ENCODE measurements around the gene PANX1.
A peak's percentile ranks its signal among the peaks of the same experiment; 100 is the strongest.

The PANX1 gene

DNA sequence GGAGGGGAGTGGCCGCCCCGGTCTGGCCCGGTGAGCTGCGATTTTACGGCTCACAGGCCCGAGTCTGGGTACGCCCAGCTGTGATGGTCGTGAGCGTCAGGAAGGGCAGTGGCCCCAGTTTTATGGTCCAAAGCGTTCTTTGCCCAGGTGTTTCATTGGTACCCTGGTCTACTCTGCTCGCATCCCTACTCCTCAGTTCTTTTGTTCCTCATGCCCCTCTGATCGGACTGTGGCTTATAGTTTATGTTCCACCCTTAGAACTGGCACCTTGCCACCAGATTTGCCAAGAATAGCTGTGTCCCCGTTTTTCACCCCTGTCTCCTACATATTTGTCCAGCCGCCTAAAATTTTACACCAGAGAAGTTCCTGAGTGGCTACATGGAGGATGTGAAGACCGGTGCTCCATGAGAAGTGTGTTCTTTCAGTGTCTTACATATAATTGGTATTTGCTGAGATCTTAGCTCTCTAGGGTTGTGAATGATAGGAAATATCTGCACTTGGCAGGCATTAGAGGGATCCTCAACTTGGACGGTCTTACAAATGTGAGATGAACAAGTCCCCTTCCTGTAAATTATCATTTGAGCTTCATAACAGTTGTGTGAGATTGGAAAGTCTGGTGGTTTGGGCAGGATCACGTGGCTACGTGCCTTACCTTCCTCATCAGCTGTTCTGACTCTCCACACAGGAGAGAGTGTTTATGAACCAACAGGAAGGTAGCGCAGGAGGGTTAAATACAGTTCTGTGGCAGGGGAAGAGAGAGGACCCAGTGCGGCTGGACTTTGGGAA, 1.1 kb downstream of the PANX1 start:
- DNase-seq (ENCODE audit: low spot score), result no peak

DNA sequence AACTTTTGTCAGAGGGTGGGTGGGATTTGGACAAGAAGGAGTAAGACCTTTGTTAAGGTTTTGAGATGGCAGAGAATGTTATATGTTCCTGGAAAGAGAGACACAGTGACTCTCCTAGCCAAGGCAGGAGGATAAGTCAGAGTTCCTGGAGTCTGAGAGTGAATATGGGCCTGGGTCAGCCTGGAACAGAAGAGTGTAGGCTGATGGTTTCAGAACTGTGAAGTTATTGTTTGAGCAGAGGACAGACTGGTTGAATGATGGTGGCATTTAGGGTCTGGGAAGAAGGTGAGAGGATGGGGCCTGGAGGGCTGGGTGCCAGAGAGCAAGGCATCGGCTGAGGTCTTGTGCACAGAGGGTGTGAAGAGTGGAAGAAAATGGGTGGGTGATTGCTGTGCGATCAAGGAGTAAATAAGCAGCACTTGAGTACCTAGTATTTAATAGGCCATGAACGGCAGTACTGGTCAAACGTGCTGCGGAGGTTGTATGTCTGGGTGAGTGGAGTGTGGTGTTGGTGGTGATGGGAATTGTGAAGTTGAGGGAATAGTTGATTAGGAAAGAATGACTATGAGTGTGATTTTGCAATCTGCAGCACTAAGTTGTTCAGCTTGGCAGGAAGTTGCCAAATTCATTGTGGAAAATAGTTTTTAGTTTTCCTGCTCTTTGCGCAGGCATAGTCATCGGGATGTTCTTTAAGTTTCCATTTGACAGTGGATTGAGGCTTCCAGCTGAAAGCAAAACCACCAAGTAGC, 1.8 kb downstream of the PANX1 start:
- DNase-seq (ENCODE audit: low spot score), result no peak

DNA sequence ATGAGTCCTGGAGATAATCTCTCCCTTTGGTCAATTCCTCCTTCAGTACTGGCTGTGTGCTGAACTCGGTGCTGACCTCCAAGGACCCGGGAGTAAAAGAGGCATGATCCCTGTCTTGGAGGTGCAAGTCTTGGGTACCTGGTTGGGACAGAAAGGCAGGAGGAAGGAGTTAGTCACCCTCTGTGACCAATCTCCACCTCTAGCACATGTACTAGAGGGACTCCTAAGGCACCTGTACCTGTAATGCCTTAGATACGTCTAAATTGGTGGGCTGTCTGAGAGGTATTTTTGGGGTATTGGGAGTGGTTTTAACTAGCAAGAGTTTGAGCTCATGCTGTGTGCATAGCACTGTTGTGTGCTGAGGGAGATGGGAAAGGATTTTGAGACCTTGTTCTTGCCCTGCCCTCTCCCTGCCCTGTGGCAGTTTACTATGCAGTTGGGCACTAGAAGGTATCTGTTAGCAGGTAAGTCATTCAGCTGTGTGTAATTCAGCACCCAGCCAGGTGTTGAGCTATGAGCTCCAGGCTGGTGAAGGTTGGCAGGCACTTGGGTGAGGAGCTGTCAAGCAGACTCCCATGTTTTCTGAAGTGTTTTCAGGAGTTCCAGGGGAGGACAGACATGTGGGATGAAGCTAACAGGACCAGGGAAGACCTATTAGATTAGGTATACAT, 2.5 kb downstream of the PANX1 start:
- no peak for DNase-seq (ENCODE audit: low spot score)

GRCh38 chr11:94131718-94132115, 3.1 kb downstream of the PANX1 start:
- no peak for DNase-seq (ENCODE audit: low spot score)

GRCh38 chr11:94132152-94132558, 3.5 kb downstream of the PANX1 start:
- no peak for DNase-seq (ENCODE audit: low spot score)

DNA sequence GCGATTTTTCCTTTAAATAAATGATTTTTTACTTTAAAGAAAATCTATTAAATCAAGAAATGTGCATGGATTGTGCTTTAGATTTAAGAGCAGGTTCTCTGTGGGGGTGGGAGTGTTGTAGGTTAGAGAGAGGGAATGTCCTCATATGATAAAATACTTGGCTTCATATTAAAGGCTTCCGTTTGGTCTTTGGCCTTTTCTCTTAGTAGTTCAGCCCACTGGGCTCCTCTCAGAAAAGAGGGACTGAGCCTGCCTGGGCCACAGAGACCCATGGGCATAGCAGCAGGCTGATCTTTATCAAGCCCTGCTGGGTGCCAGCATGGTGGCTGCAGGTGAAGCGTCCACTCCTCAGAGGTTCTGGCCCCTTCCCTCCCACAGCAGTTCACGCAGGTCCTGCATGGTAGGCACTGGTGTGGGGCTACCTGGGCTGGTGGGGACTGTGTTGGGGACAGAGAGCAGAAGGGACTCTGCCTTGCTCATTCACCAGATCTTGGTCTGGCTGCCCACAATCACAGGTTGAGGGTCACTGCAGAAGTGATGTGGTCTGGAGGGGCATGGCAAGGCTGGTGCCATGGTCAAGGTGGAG, 4.3 kb downstream of the PANX1 start:
- no peak for DNase-seq (ENCODE audit: low spot score)

DNA sequence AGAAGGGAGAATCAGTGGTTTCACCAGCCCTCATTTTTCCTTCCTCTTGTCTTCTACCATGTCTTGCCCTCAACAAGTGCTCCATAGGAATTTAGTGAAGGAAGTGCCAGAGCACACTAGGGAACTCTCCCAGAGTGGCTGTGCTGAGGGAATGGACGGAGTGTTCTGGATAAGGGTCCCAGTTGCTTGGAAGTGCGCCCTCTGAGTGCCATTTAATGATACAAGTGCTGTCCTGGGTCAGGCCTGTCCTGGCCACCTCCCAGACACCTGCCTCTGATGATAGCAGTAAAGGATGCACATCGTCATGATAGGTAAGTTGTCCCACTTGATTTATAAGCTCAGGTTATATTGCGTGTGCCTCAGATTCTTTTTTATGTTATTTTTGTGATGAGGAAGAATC, 5.1 kb downstream of the PANX1 start:
- no peak for DNase-seq (ENCODE audit: low spot score)

DNA sequence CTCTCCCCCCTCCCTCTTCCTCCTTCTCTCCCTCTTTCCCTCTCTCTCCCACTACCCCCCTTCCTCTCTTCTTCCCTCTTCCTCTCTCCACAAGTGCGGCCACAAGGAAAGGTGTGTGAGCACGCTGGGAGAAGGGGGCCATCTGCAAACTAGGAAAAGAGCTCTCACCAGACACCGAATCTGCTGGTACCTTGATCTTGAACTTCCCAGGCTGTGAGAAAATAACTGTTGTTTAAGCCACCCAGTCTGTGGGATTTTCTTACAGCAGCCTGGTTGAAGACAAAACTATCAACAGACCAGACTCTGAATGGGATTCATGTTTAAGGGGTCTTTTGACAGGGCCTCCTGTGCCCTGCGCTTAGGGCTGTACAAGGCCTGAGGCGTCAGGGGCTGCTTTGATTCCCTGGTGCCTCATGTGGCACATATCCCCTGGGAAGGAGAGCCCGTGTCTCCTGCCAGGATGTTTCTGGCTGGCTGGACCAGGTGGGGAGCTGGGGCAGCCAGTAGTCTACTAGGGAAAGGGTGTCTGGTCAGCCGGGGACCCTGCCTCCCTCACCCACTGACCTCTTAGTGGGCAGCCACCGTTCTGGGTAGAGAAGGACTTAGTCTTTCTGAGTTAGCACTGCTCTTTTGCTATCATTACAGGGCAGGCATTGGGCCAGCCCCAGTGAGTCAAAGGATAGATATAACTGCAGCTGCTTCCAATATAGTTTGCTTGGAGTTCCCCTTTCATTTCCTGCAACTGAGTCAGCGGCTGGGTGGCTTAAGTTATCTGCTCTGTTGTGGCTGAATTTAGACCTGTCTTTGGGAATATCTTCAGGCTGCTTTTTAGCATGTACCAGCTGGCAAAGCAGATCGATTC, 6.2 kb downstream of the PANX1 start:
- DNase-seq (ENCODE audit: low spot score), result no peak

- peak; percentile 70 for DNase-seq (ENCODE audit: low spot score)
Measured at GRCh38 chr11:94139416-94139815, 10.8 kb downstream of the PANX1 start.

DNA sequence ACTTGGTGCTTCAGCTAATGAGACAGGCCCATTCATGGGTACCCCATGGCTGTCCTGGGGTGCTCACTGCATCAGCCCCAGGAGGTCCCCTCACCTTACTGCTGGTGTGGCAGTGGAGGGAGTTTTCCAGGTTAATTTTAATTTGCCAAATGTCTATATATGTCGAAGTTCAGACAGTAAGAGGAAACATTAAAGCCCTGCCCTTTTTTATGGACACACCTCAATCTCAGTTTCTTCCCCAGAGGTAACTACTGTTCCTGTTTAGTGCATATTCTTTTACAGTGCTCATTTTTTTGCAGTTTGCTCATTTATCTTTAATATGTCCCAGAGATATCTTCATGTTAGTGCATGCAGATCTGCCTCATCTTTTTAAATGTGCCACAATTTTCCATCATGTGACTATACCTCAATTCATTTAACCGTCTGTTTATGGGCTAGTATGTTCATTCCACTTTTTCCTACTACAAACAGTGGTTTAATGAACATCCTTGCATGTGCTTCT, 11.6 kb downstream of the PANX1 start:
- DNase-seq (ENCODE audit: low spot score), result no peak

GRCh38 chr11:94141511-94142307, 13.1 kb downstream of the PANX1 start:
- no peak for DNase-seq (ENCODE audit: low spot score)

GRCh38 chr11:94142308-94143281, 14.0 kb downstream of the PANX1 start:
- DNase-seq (ENCODE audit: low spot score), result peak; percentile 94

GRCh38 chr11:94144216-94144615, 15.6 kb downstream of the PANX1 start:
- DNase-seq (ENCODE audit: low spot score), result no peak

DNA sequence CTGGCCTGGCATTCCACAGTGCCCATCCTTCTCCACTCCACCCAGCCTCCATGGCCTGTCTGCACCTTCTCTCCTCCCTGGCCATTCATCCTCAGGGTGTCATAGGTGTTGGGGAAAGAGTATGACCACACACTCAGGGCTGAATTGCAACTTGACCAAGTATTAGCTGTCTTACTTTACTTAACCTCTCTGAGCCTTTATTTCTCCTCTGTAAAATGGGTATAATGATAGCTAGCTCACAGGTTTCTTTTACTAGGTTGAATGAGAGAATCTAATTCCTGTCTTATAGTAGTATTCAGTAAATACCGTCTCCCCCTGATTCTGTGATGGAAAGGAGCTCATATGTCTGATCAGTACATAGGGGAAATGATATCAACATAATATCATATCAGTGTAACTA, 16.0 kb downstream of the PANX1 start:
- no peak for DNase-seq (ENCODE audit: low spot score)

DNA sequence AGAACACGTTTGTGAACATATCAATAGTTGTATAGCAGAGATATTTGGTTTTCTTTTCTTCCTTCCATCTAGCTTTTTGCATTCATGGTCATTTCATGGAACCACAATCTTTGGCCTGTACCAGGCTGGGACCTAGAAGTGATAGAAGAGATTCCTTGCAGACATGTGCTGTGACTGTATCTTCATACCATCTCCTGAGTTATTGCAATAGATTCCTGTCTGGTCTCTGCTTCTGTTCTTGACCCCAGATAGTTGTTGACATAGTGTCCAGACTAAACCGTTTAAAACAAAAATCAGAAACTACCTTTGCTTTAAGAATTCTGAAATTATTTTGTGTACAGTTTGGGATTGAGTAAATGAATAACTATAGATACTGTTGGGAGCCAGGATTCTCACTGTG, 16.8 kb downstream of the PANX1 start:
- no peak for DNase-seq (ENCODE audit: low spot score)

DNA sequence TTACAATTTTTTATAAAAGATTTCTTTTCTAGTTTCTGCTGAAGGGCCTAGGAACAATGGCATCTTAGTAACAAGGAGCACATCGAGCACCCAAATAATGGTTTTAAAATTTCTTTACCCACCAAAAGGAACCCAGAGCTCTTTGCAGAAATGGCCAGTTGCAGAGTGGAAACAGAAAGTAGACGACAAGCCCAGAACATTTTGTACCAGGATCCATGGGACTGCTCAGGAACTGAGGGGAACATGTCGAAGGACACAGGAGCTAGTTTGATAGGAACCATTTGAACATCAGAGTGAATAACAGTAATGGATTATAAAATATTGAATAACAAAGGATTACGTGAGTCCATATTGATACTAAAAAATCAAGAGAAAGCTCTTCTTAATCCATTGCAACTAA, 17.3 kb downstream of the PANX1 start:
- DNase-seq (ENCODE audit: low spot score), result no peak

GRCh38 chr11:94147433-94147845, 18.8 kb downstream of the PANX1 start:
- peak; percentile 83 for DNase-seq (ENCODE audit: low spot score)

- no peak for DNase-seq (ENCODE audit: low spot score)
Measured at GRCh38 chr11:94148189-94148588, 19.5 kb downstream of the PANX1 start.

- DNase-seq (ENCODE audit: low spot score), result no peak
Measured at GRCh38 chr11:94149431-94150017, 20.9 kb downstream of the PANX1 start.

Measured in SK-N-DZ (cell line).